GM12878 (cell line): ENCODE results near the gene CLEC14A. TPM values are rescaled to one million over a fixed set of nuclear protein-coding genes. Genes with fewer than 3 reads are reported as not detected.

Experiments used
- ATAC-seq: fragments of 200-7000 bp; cut with Tn5 transposase; 3 replicates; pipeline ENCODE4 v1.9.1; 2020; ENCODE audit warnings: mild to moderate bottlenecking, moderate library complexity
- BruUV-seq: library from RNA; stranded (reverse); fragments of 400-500 nt; replicated peaks from 2 replicates; lab custom pipeline; 2021; lab: Mats Ljungman, UMichigan
- CTCF ChIA-PET: fragments of 300-600 bp; sonication (Branson Sonifier 250); formaldehyde crosslinking; extraction: SDS; loops from one replicate; lab custom pipeline; 2021; ENCODE audit warnings: inconsistent platforms; lab: Yijun Ruan, JAX
- POLR2A ChIA-PET: fragments of 350-600 bp; formaldehyde crosslinking; extraction: SDS; loops from one replicate; lab custom pipeline; 2021; ENCODE audit warnings: inconsistent platforms; lab: Charles Lee
- RAD21 ChIA-PET: fragments of 300-600 bp; sonication (Branson Sonifier 250); formaldehyde crosslinking; loops from one replicate; lab custom pipeline; 2023; ENCODE audit warnings: antibody characterized with exemption; ENCODE audit not compliant: unreplicated experiment; lab: Charles Lee
- SMC1A ChIA-PET: fragments of 300-600 bp; sonication (Branson Sonifier 250); formaldehyde crosslinking; loops from one replicate; lab custom pipeline; 2023; ENCODE audit not compliant: unreplicated experiment, uncharacterized antibody; lab: Charles Lee
- DNase-seq: peaks from one replicate; pipeline ENCODE4 v3.0.0-alpha.2; 2011; ENCODE audit warnings: low read depth, low spot score
- FAIRE-seq: peaks from 3 replicates; lab custom pipeline; 2011; peaks lifted over from hg19 to GRCh38; lab: Jason Lieb, UNC
- H2AFZ ChIP-seq: 2 replicates; pipeline ENCODE4 v1.6.0; 2011; ENCODE audit warnings: low read depth, low read length, control low read depth; ENCODE audit not compliant: control insufficient read depth
- H3K27ac ChIP-seq: 2 replicates; pipeline ENCODE4 v1.5.1; 2011; ENCODE audit warnings: control low read depth; ENCODE audit not compliant: control insufficient read depth, insufficient read depth
- H3K27me3 ChIP-seq, 2 experiments: replicated peaks in 1 of 2; 2 replicates each; pipeline versions ENCODE4 v1.6.0 to v1.6.1; 2011; ENCODE audit warnings: low read length in 1 of 2; ENCODE audit not compliant: control insufficient read depth in 2 of 2, insufficient read depth in 2 of 2
- H3K36me3 ChIP-seq, 2 experiments: 2 replicates each; pipeline ENCODE4 v1.5.1; 2011; ENCODE audit warnings: low read length in 1 of 2; ENCODE audit not compliant: control insufficient read depth in 2 of 2, insufficient read depth in 2 of 2
- H3K4me1 ChIP-seq: 2 replicates; pipeline ENCODE4 v1.6.1; 2011; ENCODE audit warnings: mild to moderate bottlenecking, low read length, moderate library complexity, mixed read lengths; ENCODE audit not compliant: control insufficient read depth, insufficient read depth
- H3K4me2 ChIP-seq: 2 replicates; pipeline ENCODE4 v1.6.0; 2011; ENCODE audit warnings: control low read depth; ENCODE audit not compliant: control insufficient read depth, insufficient read depth
- H3K4me3 ChIP-seq: fragments of 200-600 bp; sonication (generic); 2 replicates; pipeline ENCODE4 v1.5.1; 2016
- H3K79me2 ChIP-seq: 2 replicates; pipeline ENCODE4 v1.6.0; 2011; ENCODE audit warnings: low read length; ENCODE audit not compliant: control insufficient read depth, insufficient read depth
- H3K9ac ChIP-seq: 2 replicates; pipeline ENCODE4 v1.8.0; 2011; ENCODE audit warnings: low read length, control low read depth, mixed read lengths; ENCODE audit not compliant: control insufficient read depth, insufficient read depth
- H3K9me3 ChIP-seq: replicated peaks from 3 replicates; pipeline ENCODE4 v1.5.1; 2011; ENCODE audit warnings: mild to moderate bottlenecking, low read length; ENCODE audit not compliant: control insufficient read depth, insufficient read depth
- H4K20me1 ChIP-seq: 2 replicates; pipeline ENCODE4 v1.6.0; 2011; ENCODE audit not compliant: control insufficient read depth, insufficient read depth
- CBX3 ChIP-seq: fragments of 200-600 bp; sonication (generic); IDR thresholded peaks from 2 replicates; pipeline ENCODE4 v1.6.1; 2016; ENCODE audit warnings: low read depth, borderline replicate concordance
- CREM ChIP-seq: IDR thresholded peaks from 2 replicates; pipeline ENCODE4 v1.6.1; 2014; ENCODE audit warnings: antibody characterized with exemption, low read depth
- EZH2 ChIP-seq: IDR thresholded peaks from 2 replicates; pipeline ENCODE4 v1.6.1; 2012; ENCODE audit warnings: low read depth, mild to moderate bottlenecking, control low read depth, inconsistent platforms, low read length, borderline replicate concordance; ENCODE audit not compliant: control insufficient read depth
- HDAC6 ChIP-seq: fragments of 200-600 bp; sonication (generic); IDR thresholded peaks from one replicate; pipeline ENCODE4 v1.8.0; 2017; ENCODE audit warnings: antibody characterized with exemption; ENCODE audit not compliant: unreplicated experiment
- PML ChIP-seq: IDR thresholded peaks from 2 replicates; pipeline ENCODE4 v1.6.1; 2012; ENCODE audit warnings: low read length, inconsistent platforms
- RCOR1 ChIP-seq: conservative IDR thresholded peaks from 2 replicates; pipeline ENCODE4 v1.6.1; 2012; ENCODE audit warnings: low read depth, low read length, improper control_type of control experiment
- ZBED1 ChIP-seq: IDR thresholded peaks from 2 replicates; pipeline ENCODE4 v1.6.1; 2016; ENCODE audit warnings: borderline replicate concordance
- WGBS: methylation state at CpG from one replicate; pipeline ENCODE4 v1.1.6; 2016; ENCODE audit warnings: low lambda C conversion rate; ENCODE audit not compliant: insufficient replicate concordance, insufficient coverage; ENCODE audit errors: missing lambda C conversion rate; 5-methylcytosine and 5-hydroxymethylcytosine counted together
- in situ Hi-C: fragments of 300-500 bp; cut with MboI; formaldehyde crosslinking; loops from 9 replicates; pipeline ENCODE4 v1.14.3; 2018; ENCODE audit warnings: mixed read lengths
- intact Hi-C: fragments of 100-400 bp; cut with micrococcal nuclease; formaldehyde crosslinking; loops from one replicate; pipeline ENCODE4 v1.14.2; 2022; ENCODE audit not compliant: unreplicated experiment
- polyA plus RNA-seq, 11 experiments: library from polyadenylated mRNA; depleted of rRNA in 4 of 11; unstranded in 6 of 11; stranded (reverse) in 5 of 11; fragments of >200 nt; fragmentation: Nextera tagmentation in 4 of 11; fragmentation: Illumina TruSeq in 1 of 11; extraction: Ambion mirVana in 4 of 11; extraction: Trizol in 1 of 11; gene quantifications; 1 replicate in 1 of 11; 2 replicates in 10 of 11; pipeline versions ENCODE4 v1.2.1 to v1.2.3, GENCODE V29; 2011 to 2016; ENCODE audit warnings: inconsistent platforms in 2 of 11, missing spikeins in 2 of 11, low read depth in 1 of 11
- total RNA-seq, 4 experiments: library from RNA; depleted of rRNA in 3 of 4; stranded (reverse); fragments of >200 nt in 3 of 4; fragmentation: Illumina TruSeq in 1 of 4; extraction: Trizol in 1 of 4; gene quantifications; 2 replicates each; pipeline versions ENCODE4 v1.2.1 to v1.2.3, GENCODE V29; 2013 to 2021
- TF ChIP-seq, protein P1 (sequence below): fragments of 450-650 bp; IDR thresholded peaks from 2 replicates; pipeline ENCODE4 v1.6.1; 2016; ENCODE audit warnings: mild to moderate bottlenecking, moderate library complexity, borderline replicate concordance
- TF ChIP-seq, protein P2 (sequence below), 3 experiments: IDR thresholded peaks in 2 of 3; conservative IDR thresholded peaks in 1 of 3; 2 replicates each; pipeline ENCODE4 v1.5.1; 2011; ENCODE audit warnings: low read depth in 3 of 3, low read length in 3 of 3, mild to moderate bottlenecking in 3 of 3, control low read depth in 2 of 3, moderate library complexity in 2 of 3, inconsistent platforms in 1 of 3, mixed read lengths in 1 of 3; ENCODE audit not compliant: control insufficient read depth in 2 of 3, insufficient read depth in 1 of 3; ENCODE audit errors: extremely low read depth in 1 of 3

Gene CLEC14A
- total and polyA plus RNA-seq, 10 of the 15 experiments (the other 5 are each of a cell fraction or from before 2014, with no cell fraction given): not detected

DNA sequence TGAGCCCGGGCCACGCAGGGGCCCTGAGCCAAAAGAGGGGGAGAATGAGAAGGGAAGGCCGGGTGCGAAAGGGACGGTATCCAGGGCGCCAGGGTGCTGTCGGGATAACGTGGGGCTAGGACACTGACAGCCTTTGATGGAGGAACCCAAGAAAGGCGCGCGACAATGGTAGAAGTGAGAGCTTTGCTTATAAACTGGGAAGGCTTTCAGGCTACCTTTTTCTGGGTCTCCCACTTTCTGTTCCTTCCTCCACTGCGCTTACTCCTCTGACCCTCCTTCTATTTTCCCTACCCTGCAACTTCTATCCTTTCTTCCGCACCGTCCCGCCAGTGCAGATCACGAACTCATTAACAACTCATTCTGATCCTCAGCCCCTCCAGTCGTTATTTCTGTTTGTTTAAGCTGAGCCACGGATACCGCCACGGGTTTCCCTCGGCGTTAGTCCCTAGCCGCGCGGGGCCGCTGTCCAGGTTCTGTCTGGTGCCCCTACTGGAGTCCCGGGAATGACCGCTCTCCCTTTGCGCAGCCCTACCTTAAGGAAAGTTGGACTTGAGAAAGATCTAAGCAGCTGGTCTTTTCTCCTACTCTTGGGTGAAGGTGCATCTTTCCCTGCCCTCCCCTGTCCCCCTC, 45.2 kb downstream of the CLEC14A start:
- Histone ChIP-seq H4K20me1 (no peaks in the 10 kb centered on the region), H3K27ac (no peak overlapping the region), H2AFZ (no peak overlapping the region), H3K4me2 (no peak overlapping the region), H3K4me3 (no peak overlapping the region), H3K9me3 (no peaks in the 10 kb centered on the region; the same call in 2 of the 3 replicates), H3K27me3 (no peaks in the 10 kb centered on the region)
- ChIA-PET CTCF (no interaction called here), RAD21 (no interaction called here), POLR2A (no interaction called here), SMC1A (no interaction called here)
- FAIRE-seq: no peak
- WGBS: 55% methylated on average over 29 of the region's 29 CpGs
- no TSS peak for BruUV-seq
- ATAC-seq: no peak
- TF ChIP-seq PML (no peak), CBX3 (no peak), HDAC6 (no peak), RCOR1 (no peak), ZBED1 (no peak), CREM (no peak), EZH2 (no peak)
- TF ChIP-seq, protein P1, sequence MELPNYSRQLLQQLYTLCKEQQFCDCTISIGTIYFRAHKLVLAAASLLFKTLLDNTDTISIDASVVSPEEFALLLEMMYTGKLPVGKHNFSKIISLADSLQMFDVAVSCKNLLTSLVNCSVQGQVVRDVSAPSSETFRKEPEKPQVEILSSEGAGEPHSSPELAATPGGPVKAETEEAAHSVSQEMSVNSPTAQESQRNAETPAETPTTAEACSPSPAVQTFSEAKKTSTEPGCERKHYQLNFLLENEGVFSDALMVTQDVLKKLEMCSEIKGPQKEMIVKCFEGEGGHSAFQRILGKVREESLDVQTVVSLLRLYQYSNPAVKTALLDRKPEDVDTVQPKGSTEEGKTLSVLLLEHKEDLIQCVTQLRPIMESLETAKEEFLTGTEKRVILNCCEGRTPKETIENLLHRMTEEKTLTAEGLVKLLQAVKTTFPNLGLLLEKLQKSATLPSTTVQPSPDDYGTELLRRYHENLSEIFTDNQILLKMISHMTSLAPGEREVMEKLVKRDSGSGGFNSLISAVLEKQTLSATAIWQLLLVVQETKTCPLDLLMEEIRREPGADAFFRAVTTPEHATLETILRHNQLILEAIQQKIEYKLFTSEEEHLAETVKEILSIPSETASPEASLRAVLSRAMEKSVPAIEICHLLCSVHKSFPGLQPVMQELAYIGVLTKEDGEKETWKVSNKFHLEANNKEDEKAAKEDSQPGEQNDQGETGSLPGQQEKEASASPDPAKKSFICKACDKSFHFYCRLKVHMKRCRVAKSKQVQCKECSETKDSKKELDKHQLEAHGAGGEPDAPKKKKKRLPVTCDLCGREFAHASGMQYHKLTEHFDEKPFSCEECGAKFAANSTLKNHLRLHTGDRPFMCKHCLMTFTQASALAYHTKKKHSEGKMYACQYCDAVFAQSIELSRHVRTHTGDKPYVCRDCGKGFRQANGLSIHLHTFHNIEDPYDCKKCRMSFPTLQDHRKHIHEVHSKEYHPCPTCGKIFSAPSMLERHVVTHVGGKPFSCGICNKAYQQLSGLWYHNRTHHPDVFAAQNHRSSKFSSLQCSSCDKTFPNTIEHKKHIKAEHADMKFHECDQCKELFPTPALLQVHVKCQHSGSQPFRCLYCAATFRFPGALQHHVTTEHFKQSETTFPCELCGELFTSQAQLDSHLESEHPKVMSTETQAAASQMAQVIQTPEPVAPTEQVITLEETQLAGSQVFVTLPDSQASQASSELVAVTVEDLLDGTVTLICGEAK: no peak
- TF ChIP-seq, protein P2, sequence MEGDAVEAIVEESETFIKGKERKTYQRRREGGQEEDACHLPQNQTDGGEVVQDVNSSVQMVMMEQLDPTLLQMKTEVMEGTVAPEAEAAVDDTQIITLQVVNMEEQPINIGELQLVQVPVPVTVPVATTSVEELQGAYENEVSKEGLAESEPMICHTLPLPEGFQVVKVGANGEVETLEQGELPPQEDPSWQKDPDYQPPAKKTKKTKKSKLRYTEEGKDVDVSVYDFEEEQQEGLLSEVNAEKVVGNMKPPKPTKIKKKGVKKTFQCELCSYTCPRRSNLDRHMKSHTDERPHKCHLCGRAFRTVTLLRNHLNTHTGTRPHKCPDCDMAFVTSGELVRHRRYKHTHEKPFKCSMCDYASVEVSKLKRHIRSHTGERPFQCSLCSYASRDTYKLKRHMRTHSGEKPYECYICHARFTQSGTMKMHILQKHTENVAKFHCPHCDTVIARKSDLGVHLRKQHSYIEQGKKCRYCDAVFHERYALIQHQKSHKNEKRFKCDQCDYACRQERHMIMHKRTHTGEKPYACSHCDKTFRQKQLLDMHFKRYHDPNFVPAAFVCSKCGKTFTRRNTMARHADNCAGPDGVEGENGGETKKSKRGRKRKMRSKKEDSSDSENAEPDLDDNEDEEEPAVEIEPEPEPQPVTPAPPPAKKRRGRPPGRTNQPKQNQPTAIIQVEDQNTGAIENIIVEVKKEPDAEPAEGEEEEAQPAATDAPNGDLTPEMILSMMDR (IDR thresholded peaks at IDR 0.05 in 2 of 3, conservative IDR thresholded peaks at IDR 0.05 in 1 of 3; ENCODE audit: control insufficient read depth in 2 of 3, extremely low read depth in 1 of 3, insufficient read depth in 1 of 3, low read depth in 3 of 3, low read length in 3 of 3): no peak
- TF ChIP-seq, all 136 proteins: peak for 0
- Histone ChIP-seq H3K79me2 (no peaks in the 10 kb centered on the region), H3K9ac (no peak overlapping the region), H3K4me1 (no peaks in the 10 kb centered on the region), H3K36me3 (no peaks in the 10 kb centered on the region)
- intact Hi-C loops (no loop called here), in situ Hi-C loops (no loop called here)
- DNase-seq: no peak
